ENCODE results near the gene EPPIN.

The EPPIN gene

GRCh38 chr20:45527294-45527693 is 19.9 kb downstream of the EPPIN start:
- no peak for DNase-seq

DNA sequence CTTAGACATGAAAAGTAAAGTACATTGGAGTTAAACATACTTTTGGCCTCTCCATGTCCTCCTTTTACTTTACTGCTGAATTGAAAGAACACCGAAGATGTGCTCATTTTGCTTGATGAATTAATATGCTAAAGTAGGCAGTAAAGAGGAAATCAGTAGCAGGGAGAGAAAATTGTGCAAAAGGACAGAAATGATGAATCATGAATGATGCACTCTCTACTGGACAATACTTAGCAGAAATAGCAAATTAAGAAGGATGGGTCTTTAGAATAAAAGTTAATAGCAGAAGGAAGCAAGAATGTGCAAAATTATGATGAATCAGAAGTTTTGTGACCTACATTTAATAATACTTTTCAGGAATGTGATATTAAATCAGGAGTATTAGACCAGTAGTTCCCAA is 23.4 kb downstream of the EPPIN start:
- no peak for DNase-seq

- no peak for DNase-seq
Measured at GRCh38 chr20:45518282-45518681, 28.9 kb downstream of the EPPIN start.

DNA sequence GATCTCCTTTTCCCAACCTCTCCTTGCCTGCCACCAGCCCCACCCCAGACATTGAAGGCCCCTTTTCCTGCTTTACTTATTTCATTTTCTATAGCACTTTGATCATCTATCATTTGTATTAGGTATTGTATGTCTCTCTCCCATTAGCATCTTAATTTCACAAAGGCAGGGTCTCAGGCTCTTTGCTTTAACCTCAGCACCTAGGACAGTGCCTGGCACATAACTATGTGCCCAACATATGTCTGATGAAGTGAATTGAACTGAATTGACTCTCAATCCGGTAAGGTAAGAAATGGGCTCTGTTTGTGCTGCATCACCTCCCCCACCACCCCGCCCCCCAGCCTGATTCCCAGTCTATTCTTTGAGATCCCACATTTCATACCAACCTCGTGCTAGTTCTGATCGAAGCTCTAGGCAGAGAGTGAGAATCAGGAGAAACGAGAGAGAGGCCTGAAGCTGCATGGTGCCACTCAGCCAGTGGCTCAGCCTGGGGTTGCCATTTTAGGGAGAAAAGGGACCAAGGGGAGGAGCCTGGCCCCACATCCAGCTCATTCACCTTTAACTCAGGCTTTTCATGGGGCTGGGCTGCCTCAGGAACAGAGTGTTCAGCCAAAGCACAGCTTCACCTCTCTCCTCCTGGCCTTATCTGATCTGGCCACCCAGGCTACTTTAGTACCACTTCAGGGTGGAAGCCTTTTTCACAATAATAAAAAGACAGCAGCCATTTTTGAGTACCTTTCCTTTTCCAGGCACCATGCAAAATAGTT is 31.9 kb downstream of the EPPIN start, which contains the start of gene SPINT3:
TSS of gene SPINT3 (minus strand) at position 476 of the 767 bp plus-strand sequence. CDS start at position 462, 14 bp downstream.
- DNase-seq = no peak

- DNase-seq = no peak
Measured at GRCh38 chr20:45510242-45510862, 36.8 kb downstream of the EPPIN start.

DNA sequence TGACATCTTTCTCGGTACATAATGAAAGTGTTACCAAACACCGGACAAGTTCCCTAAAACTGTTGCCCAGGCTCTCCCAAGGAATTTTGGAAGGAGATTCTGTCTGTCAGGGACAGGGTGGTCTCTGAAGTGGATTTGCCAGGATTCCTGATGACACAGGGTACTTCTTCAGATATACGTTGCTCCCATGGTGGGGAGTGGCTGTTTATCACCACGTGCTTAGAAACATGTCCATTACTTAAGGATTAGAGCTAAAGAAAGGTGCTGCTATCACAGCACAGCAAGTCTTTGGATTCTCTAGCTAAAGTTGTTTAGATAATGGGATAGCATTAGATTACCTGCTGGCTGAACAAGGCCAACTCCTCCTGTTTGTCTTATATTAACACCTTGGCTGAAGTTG is 38.1 kb downstream of the EPPIN start:
- no peak for DNase-seq

DNA sequence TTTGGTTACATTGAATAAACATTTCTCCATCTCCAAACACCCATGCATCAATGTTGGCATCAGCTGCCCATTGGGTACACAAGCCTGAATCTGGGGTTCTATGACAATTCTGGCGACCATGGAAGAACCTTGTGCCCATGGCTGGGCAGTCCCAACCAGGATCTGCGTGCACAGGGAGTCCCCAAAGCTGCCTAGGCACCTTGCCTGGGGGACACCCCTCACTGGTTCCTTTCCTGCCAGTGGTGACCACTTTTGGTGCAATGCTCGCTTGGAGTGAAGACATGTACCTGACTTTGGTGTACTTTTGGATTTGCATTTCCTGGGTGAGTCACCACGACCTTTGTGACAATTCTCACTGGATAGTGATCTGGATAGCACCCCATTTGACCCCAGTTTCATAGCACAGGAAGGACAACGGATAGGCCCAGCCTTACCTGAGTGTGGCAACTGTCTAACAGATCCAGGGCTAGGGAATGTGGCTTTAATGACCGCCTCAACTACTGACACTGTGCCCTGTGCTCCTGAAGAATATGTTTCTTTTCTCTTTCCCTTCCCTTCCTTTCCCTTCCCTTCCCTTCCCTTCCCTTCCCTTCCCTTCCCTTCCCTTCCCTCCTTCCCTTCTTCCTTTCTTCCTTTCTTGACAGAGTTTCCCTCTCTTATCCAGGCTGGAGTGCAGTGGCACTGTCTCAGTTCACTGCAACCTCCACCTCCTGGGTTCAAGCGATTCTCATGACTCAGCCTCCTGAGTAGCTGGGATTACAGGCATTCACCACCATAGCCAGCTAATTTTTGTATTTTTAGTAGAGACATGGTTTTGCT is 38.9 kb downstream of the EPPIN start:
- no peak for DNase-seq

DNA sequence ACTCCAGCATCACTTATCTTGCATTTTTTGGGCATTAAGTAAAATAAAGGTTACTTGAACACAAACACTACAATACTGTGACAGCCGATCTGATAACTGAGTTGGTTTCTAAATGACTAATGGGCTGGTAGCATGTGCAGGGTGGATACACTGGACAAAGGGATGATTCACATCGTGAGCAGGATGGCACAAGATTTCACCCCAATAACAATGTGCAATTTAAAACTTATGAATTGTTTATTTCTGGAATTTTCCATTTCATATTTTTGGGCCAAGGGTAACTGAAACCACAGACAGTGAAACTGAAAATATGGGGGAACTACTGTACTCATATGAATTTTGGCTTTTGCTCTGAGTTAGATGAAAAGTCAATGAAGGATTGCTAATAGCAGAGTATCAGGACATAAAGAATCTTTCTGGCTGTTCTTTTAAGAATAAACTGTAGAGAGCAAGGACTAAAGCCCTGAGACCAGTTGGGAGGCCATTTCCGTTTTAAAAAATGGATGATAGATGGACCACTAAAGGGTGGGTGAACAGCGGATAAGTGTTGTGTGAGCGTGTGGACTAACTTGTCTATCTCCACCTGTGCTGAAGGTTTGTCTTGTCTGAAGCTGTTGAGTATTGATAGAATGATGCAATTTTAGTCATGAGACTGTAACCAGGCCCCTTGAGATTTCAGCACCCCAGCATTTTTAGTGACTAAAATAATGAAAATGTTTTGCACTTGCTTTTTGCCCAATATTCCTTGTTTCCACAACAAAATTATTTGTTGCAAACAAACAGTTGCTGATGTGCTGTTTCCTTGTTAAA is 40.0 kb downstream of the EPPIN start:
- no peak for DNase-seq

- DNase-seq = no peak
Measured at GRCh38 chr20:45506398-45506797, 40.8 kb downstream of the EPPIN start.

- no peak for DNase-seq
Measured at GRCh38 chr20:45503403-45503802, 43.8 kb downstream of the EPPIN start.

- no peak for DNase-seq
Measured at GRCh38 chr20:45502561-45502960, 44.6 kb downstream of the EPPIN start.

- no peak for DNase-seq
Measured at GRCh38 chr20:45501600-45501999, 45.6 kb downstream of the EPPIN start.

DNA sequence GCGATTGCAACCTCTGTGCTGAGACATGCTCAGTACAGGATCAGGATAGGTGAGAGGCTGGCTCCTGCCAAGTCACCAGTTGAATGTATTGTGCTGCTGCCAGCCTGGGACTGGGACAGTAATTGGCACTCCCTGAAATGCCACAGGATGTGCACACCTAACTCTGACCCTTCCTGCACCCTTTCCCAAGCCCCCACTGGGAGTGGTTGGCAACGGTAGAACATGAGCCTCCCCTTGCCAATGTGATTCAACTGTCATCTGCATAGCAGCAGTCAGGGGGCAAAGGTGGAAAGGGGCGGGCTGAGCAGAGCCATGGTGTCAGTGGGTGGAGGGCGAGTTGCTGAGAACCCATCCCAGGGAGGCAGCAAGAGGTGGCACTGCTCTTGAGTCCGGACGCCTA is 47.2 kb downstream of the EPPIN start:
- no peak for DNase-seq

DNA sequence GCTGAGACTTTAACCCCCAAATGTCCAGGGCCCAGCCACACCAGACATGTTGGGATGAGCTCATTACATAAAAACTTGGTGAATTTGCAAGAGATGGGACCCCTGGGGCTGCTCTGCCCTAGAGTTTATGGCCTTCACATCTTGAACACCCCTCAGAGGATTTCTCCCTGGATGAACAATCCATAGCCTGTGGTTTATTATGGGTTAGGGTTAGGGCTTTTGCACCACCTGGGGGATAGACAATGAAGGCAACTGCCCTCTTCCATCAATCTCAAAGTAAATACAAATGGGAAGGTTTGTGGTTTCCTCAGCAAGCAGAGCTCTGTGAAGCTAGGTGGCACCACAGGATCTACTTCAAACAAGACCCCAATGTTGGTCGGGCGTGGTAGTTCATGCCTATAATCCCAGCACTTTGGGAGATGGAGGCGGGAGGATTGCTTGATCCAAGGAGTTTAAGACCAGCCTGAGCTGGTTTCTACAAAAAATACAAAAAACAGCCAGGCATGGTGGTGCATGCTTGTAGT is 49.2 kb downstream of the EPPIN start:
- DNase-seq = no peak

DNA sequence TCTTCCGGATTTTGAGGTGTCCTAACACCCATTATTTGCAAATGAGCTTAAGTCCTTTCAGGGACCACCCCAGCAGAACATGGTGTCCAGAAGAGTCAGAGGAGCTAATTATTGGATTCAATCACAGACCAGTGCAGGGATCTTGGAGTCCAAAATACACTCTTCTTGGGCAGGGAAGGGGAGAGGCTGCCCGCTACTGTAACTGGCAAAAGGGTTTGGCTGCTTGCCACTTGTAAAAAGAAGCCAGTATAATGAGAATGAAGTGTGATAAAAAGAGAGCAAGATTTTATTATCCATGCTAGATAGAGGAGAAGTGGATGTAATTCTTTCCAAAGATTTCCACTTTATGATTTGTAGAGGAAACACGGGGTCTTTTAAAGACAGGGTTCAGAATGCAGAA is 51.0 kb downstream of the EPPIN start:
- DNase-seq = no peak

DNA sequence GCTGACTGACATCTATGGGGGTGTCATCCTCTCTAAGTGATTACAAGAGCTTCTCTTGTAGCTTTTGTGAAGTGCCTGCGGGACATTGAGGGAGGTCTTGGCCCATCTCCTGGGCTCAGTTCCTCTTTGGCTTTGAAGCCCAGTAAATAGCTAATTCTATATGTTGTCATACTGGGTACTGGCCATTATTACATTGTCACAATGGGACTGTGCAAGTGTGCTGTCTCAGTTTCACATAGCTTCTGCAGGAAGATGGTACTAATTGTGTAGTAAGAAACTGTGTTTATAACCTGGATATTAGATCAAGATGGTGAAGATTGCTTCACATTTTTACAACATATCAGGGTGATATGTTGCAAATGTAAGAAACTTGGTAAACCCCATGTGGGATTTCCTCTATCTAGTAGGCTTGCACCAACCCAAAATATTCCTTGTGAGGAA is 51.7 kb downstream of the EPPIN start:
- DNase-seq = no peak
